Measurements from ENCODE around the gene HPS5. TPM values are rescaled to one million over a fixed set of nuclear protein-coding genes. Genes with fewer than 3 reads are reported as not detected.
"Not testable (repeated sequence)": the region's sequence is repeated elsewhere in the genome, so short reads cannot be mapped to it uniquely, and the experiment has no call there.

HPS5 gene
- total and polyA plus RNA-seq, 2 of the 4 experiments (the other 2 are of a cell fraction) = 7.9 to 28.3 TPM

DNA sequence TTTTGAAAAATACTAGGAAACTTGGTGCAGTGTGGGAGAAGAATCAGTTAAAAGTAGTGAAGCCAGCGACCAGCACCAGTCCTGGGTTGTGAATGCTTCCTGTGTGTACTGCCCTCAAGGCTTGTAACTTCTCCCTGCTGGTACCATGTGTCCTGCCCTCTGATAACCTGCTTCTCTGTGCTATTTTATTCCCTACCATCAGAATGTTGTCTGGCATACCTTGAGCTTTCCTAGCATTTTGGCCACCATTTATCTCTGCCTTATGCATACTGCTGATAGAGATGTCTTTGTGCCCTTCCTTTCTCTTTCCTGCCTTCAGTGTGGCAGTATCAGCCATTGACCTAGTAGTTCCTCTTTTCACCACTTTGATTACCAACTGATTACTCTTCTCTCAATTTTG lies 2.4 kb upstream of the HPS5 start:
- H2BK20ac ChIP-seq (ENCODE audit: low read depth, low read length) = no peak overlapping the region
- H2BK120ac ChIP-seq (ENCODE audit: low read depth, low read length) = no peak overlapping the region
- H2BK5ac ChIP-seq (ENCODE audit: low read depth, low read length, poor library complexity, severe bottlenecking) = no peak overlapping the region
- no peak overlapping the region for H3K9ac ChIP-seq (ENCODE audit: low read depth, low read length)
- in situ Hi-C loops (cut with MboI; ENCODE audit: low sequenced_read_pairs) = no loop called here
- no peak overlapping the region for H2BK15ac ChIP-seq (ENCODE audit: low read depth, low read length)
- ATAC-seq (ENCODE audit: low read depth) (no peak), DNase-seq (no peak)
- H3K9me3 ChIP-seq (ENCODE audit: control insufficient read depth, insufficient read depth, low read length) = no peaks in the 10 kb centered on the region
- WGBS, 2 experiments (ENCODE audit: extremely low coverage in 2 of 2, insufficient read length in 1 of 2) = 100% methylated on average over 1 of the region's 1 CpG; no CpG with 5 or more reads in 1 of the 2 experiments
- dilution Hi-C loops (cut with HindIII; ENCODE audit: low sequenced_read_pairs, unreplicated experiment) = no loop called here
- no peak overlapping the region for H2AFZ ChIP-seq (replicated peaks; ENCODE audit: low read length, poor library complexity)
- no peak overlapping the region for H4K8ac ChIP-seq (ENCODE audit: low read depth in 2 of 2, low read length in 2 of 2)
- H4K91ac ChIP-seq (ENCODE audit: insufficient read depth, low read depth, low read length) = no peak overlapping the region
- H3K79me1 ChIP-seq (ENCODE audit: low read depth in 1 of 2, low read length in 2 of 2) = peaks cover 19 to 52% of the 10 kb centered on the region in 2 experiments
- peak overlapping the region; percentile 63 for H3K23ac ChIP-seq (ENCODE audit: low read depth, low read length)
- H3K27me3 ChIP-seq (ENCODE audit: control insufficient read depth, insufficient read depth, low read length) = no peaks in the 10 kb centered on the region
- H3K4me3 ChIP-seq (ENCODE audit: insufficient read depth, low read depth, low read length) = no peak overlapping the region
- BruUV-seq (replicated peaks) = no TSS peak
- CTCF ChIA-PET = no interaction called here
- POLR2A ChIA-PET (ENCODE audit: unreplicated experiment) = no interaction called here
- TF ChIP-seq RCOR1 (IDR thresholded peaks at IDR 0.05; ENCODE audit: insufficient replicate concordance, low read length) = no peak
- no peak for TF ChIP-seq RAD21 (IDR thresholded peaks at IDR 0.05; ENCODE audit: low read length)
- TF ChIP-seq CHD1 (IDR thresholded peaks at IDR 0.05; ENCODE audit: low read depth, low read length) = no peak
- intact Hi-C loops (cut with micrococcal nuclease) = loop anchor here (10.0 kb wide), 1 partner anchor 590 kb away; the partner anchor contains the start of gene KCNC1
- H3K56ac ChIP-seq (ENCODE audit: extremely low read depth, insufficient read depth, low read length) = no peak overlapping the region
- H3K4me2 ChIP-seq (ENCODE audit: low read depth, low read length) = peak overlapping the region; percentile 66
- H2AK5ac ChIP-seq (ENCODE audit: low read depth, low read length) = no peak overlapping the region
- H3K4me1 ChIP-seq (ENCODE audit: control insufficient read depth, insufficient read depth, low read length) = peaks cover 4% of the 10 kb centered on the region
- H3K14ac ChIP-seq (replicated peaks; ENCODE audit: low read depth, low read length) = no peak overlapping the region
- no peak overlapping the region for H3K18ac ChIP-seq (ENCODE audit: low read depth, low read length)
- no peak overlapping the region for H3K4ac ChIP-seq (ENCODE audit: low read depth, low read length)
- peak overlapping the region; percentile 8; the same call in 1 of the 2 replicates for H4K5ac ChIP-seq (ENCODE audit: low read depth, low read length)
- no peak overlapping the region for H2AK9ac ChIP-seq (replicated peaks; ENCODE audit: low read depth, low read length, poor library complexity)
- 0 out of 2 replicates have a peak, but pooled peaks cover 4% of the 10 kb centered on the region for H3K9me1 ChIP-seq (ENCODE audit: insufficient read depth, low read length)
- peaks cover 10% of the 10 kb centered on the region for H3K36me3 ChIP-seq (ENCODE audit: control insufficient read depth, insufficient read depth, low read length)
- peaks cover 4% of the 10 kb centered on the region; the same call in 1 of the 2 replicates for H4K20me1 ChIP-seq (ENCODE audit: insufficient read depth, low read length)
- no peak overlapping the region for H3K27ac ChIP-seq (ENCODE audit: insufficient read depth, low read length)

DNA sequence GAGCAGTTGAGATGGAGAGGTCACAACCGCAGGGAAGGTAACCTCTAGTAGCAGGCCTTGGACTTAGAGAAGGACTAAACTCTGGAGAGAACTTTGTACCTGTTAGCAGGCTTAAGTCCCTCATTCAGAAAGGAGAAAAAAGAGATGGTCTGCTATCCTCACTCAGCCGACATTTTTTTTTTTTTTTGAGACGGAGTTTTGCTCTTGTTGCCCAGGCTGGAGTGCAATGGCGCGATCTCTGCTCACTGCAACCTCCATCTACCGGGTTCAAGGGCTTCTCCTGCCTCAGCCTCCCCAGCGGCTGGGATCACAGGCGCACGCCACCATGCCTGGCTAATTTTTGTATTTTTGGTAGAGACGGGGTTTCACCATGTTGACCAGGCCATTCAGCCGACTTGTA lies 1.9 kb upstream of the HPS5 start:
- CTCF ChIA-PET; H4K5ac ChIP-seq (ENCODE audit: low read depth, low read length); H3K4ac ChIP-seq (ENCODE audit: low read depth, low read length); H3K36me3 ChIP-seq (ENCODE audit: control insufficient read depth, insufficient read depth, low read length); H4K20me1 ChIP-seq (ENCODE audit: insufficient read depth, low read length); H2AK5ac ChIP-seq (ENCODE audit: low read depth, low read length); H3K4me1 ChIP-seq (ENCODE audit: control insufficient read depth, insufficient read depth, low read length); H3K9ac ChIP-seq (ENCODE audit: low read depth, low read length); H2AK9ac ChIP-seq (replicated peaks; ENCODE audit: low read depth, low read length, poor library complexity); H3K23ac ChIP-seq (ENCODE audit: low read depth, low read length); ATAC-seq (ENCODE audit: low read depth); in situ Hi-C loops (cut with MboI; ENCODE audit: low sequenced_read_pairs); H2BK5ac ChIP-seq (ENCODE audit: low read depth, low read length, poor library complexity, severe bottlenecking); POLR2A ChIA-PET (ENCODE audit: unreplicated experiment); H2BK120ac ChIP-seq (ENCODE audit: low read depth, low read length); H4K91ac ChIP-seq (ENCODE audit: insufficient read depth, low read depth, low read length); H2BK20ac ChIP-seq (ENCODE audit: low read depth, low read length); H3K9me3 ChIP-seq (ENCODE audit: control insufficient read depth, insufficient read depth, low read length); dilution Hi-C loops (cut with HindIII; ENCODE audit: low sequenced_read_pairs, unreplicated experiment); DNase-seq; H3K27me3 ChIP-seq (ENCODE audit: control insufficient read depth, insufficient read depth, low read length); H4K8ac ChIP-seq (ENCODE audit: low read depth in 2 of 2, low read length in 2 of 2); H3K18ac ChIP-seq (ENCODE audit: low read depth, low read length); H2BK15ac ChIP-seq (ENCODE audit: low read depth, low read length); H3K27ac ChIP-seq (ENCODE audit: insufficient read depth, low read length); BruUV-seq (replicated peaks); H3K9me1 ChIP-seq (ENCODE audit: insufficient read depth, low read length); H3K14ac ChIP-seq (replicated peaks; ENCODE audit: low read depth, low read length); H2AFZ ChIP-seq (replicated peaks; ENCODE audit: low read length, poor library complexity); H3K56ac ChIP-seq (ENCODE audit: extremely low read depth, insufficient read depth, low read length); H3K4me3 ChIP-seq (ENCODE audit: insufficient read depth, low read depth, low read length): not testable (repeated sequence)
- peaks cover 15 to 48% of the 10 kb centered on the region in 2 experiments for H3K79me1 ChIP-seq (ENCODE audit: low read depth in 1 of 2, low read length in 2 of 2)
- H3K4me2 ChIP-seq (ENCODE audit: low read depth, low read length) = peak overlapping the region; percentile 30; the same call in 1 of the 2 replicates
- WGBS, 2 experiments (ENCODE audit: extremely low coverage in 2 of 2, insufficient read length in 1 of 2) = no CpG with 5 or more reads among the region's 11 CpGs
- intact Hi-C loops (cut with micrococcal nuclease) = loop anchor here (2.0 to 10.0 kb wide), 2 partner anchors 73 to 589 kb away; partner anchors contain the start of gene KCNC1
